GM18909 (cell line): ENCODE results near the gene EED.

Source experiments
- ATAC-seq: cut with Tn5 transposase; IDR thresholded peaks from one replicate; pipeline ENCODE4 v1.9.1; 2021; ENCODE audit warnings: mild to moderate bottlenecking; ENCODE audit not compliant: unreplicated experiment, poor library complexity

Gene EED, protein sequence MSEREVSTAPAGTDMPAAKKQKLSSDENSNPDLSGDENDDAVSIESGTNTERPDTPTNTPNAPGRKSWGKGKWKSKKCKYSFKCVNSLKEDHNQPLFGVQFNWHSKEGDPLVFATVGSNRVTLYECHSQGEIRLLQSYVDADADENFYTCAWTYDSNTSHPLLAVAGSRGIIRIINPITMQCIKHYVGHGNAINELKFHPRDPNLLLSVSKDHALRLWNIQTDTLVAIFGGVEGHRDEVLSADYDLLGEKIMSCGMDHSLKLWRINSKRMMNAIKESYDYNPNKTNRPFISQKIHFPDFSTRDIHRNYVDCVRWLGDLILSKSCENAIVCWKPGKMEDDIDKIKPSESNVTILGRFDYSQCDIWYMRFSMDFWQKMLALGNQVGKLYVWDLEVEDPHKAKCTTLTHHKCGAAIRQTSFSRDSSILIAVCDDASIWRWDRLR

DNA sequence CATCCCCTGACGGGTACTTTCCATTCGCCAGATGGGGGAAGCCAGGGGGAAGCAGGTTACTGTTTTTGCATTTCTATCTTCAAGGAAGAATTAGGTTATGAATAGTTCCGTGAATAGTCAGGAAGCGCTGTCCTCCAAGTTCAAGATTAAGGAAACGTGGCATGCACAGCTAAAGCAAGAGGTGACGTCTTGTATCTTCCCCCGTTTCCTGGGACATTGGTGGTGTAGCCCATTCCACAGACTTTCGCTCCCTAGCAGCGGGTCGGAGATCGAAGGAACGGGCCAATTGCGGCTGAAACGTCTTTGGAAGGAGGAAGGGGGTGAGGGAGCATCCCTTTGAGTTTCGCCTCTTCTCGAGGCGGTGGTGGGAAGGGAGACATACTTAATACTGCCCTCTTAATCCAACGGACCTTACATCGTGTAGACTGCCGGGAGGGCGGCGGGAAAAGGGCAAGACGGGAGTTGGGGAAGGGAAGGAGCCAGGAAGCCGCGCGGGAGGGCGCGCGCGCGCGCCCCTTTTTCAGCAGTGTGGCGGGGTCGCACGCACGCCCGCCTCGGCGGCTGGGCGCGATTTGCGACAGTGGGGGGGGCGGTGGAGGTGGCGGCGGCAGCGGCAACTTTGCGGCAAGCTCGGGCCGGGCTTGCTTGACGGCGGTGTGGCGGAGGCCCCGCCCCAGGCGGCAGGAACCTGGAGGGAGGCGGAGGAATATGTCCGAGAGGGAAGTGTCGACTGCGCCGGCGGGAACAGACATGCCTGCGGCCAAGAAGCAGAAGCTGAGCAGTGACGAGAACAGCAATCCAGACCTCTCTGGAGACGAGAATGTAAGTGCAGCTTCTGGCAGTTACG lies at the start of gene EED:
TSS of gene EED (plus strand) at position 232 of the 847 bp plus-strand sequence. CDS start at position 709, 477 bp downstream.
- ATAC-seq, result peak; percentile 63

DNA sequence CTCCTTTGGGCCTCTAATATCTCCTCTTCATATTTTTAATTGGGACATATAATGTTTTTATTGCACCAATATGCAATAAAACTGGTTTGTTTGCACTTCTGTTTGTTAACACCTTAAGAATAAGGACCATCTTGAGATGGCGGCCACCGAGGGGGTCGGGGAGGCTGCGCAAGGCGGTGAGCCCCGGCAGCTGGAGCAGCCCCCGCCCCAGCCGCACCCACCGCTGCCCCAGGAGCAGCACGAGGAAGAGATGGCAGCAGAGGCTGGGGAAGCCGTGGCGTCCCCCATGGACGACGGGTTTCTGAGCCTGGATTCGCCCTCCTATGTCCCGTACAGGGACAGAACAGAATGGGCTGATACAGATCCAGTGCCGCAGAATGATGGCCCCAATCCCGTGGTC lies 49.6 kb upstream of the EED start:
- no peak for ATAC-seq

DNA sequence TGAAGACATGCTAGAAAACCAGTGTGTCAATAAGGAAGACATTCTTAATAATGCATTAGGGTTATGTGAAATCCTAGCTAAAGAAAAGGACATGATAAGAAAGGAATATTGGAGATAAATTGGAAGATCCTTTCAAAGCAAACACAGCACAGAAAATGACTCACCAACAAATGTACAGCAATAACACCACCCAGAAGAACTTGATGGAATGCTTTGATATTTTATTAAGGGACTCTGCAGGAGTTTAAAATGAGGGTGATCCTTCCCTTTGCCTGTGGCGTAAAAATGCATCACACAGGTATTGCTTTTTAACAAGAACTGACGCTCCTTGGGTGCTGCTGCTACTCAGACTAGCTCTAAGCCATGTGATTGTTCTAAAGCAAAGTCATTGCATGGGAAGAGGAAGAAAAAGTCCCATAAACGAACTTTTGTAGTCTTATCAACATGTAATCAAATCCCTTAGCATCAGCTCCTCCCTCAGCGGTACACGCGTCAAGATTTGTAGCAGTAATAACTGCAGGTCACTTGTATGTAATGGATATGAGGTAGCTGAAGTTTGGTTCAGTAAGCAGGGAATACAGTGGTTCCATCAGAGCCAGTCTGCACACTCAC lies 48.4 kb upstream of the EED start:
- ATAC-seq, result no peak

DNA sequence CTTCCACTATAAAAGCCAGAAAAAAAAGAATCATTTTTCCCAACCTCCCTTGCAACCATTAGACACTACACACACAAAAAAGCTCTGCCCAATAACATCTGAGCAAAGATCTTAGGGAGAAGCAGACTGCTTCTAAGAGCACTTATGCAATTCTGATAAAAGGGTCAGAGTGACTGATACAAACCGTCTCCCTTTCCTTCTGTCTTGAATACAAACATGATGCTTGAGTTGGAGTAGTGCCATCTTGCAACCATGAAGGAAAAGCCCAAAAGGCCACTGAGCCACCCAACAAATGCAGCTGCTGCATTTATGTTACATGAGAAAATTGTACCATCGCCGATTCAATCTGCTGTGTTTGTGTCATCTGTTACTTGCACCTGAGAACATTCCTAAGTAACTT lies 47.6 kb upstream of the EED start:
- ATAC-seq, result no peak

DNA sequence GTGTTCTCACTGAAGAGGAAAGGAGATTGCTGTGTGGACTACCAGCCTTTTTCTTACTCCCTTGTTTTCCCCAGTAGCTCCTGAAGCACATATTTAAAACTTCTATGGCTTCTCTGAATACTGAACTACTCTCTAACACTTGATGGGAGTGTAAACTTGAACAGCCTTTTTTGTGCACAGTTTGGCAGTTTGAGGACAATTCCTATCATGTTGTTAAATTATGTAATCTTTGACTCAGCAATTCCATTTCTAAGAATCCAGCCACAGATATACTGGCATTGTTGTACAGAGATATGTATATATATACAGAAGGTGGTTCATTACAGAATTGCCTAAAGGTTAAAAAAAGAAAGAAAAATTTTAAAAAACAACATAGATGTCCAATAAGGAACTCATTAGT lies 47.1 kb upstream of the EED start:
- no peak for ATAC-seq

DNA sequence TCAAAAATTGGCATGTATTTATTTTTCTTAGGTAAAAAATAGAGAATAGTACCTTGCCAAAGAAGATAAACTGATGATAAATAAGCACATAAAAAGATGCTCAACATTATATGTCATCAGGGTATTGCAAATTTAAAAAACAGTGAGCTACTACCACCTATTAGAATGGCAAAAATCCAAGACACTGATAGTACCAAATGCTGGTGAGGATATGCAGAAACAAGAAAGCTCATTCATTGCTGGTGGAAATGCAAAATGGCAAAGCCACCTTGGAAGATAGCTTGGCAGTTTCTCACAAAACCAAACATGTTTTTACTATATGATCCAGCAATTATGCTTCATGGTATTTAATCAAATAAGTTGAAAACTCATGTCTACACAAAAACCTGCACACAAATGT lies 46.4 kb upstream of the EED start:
- ATAC-seq, result no peak

DNA sequence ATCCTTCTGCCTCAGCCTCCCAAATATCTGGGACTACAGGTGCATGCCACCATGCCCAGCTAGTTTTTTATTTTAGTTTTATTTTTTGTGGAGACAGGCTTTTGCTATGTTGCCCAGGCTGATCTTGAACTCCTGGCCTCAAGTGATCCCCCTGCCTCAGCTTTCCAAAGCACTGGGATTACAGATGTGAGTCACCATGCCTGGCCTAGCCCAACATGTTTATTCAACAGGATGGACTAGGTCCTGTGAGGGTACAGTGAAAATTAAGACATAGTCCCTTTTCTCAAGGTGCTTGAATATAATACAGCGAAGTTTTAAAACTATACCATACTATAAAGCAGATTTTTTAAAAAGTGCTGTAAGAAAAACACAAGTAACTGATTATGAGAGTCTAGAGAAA lies 45.2 kb upstream of the EED start:
- ATAC-seq, result no peak

DNA sequence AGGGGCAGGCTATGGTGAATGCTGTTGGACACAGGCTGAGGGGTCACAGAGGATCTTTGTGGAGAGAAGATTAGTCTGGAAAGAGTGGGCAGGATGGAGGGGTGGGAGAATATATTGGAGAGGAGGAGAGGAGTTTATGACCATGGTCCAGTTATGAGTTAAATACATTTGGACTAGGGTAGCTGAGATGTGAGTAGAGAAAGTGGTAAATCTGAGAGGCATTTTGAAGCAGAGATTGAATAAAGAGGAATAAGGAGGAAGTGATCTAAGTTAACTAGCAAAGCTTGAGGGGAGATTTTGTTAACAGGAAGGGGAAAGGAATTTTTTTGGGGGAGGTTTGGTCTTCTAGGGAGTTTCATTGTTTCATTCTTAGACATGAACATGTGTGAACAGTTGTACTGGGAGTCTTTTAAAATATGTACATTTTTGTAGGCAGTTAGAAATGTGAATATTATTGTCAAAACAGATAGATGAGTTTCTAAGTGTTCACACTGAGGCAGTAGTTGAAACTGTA lies 43.1 kb upstream of the EED start:
- no peak for ATAC-seq

DNA sequence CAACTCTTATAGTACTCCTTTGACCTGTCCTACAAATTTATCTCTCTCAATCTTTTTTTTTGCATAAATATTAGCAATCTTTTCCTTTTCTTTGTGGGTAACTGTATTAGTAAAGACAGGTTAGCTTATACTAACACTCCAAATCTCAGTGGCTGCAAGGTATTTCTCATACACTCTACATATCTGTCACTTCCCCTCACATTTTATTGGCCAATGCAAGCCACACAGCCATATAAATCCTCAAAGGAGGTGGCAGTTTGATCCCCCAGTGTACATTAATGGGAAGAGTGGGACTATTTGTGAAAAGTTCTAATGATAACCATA lies 42.6 kb upstream of the EED start:
- ATAC-seq, result peak; percentile 65

DNA sequence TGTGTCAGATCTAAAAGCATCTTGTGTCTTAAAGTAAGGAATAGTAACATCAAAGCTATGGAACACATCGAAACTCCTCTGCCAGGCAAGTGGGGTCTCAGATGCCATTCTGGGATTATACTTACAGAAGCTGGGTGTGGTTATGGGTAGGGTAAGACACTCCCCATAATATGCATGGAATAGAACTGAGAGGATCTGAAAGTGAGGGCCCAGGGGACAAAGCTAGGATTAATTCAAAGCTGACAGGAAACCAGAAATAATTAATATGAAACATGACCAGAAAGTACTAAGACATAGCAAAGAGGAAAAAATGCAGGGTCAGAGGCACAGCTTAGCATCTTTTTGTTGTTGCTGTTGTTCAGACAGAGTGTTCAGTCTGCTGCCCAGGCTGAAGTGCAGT lies 40.2 kb upstream of the EED start:
- ATAC-seq, result no peak

DNA sequence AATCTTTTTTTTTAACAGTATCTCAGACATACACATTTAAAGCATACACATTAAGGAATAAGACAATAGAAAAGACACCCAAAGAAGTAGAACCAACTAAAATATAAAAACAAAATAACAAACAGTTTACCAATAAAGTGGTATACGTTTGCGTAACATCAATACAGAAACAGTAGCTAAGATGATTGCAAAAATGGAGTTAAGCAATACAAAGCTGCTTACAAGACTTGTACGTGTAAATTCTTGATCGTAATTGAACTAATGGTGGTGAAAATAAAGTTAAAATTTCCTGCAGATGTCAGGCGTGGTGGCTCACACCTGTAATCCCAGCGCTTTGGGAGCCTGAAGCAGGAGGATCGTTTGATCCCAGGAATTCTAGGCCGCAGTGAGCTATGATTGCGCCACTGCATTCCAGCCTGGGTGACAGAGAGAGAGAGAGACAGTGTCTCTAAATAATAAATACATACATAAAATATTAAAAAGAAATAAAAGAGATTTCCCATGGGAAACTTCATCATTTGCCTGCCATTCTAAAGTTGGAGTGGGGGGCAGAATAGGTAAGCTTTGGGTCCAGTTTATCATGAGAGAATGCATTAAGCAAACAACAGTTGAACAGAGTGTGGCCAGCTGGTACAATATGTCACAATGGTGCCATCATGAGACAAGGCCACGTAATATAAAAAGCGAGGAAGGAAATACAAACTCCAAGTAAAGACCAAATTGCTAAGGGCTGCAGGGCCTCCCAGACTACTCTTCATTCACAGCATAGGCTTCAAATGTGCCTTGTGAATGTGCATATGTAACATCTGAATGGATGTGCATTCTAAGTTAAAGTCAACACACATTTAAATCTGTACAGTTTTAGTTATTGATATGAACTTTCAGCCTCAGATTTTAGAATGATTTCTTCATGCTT lies 38.9 kb upstream of the EED start:
- no peak for ATAC-seq

DNA sequence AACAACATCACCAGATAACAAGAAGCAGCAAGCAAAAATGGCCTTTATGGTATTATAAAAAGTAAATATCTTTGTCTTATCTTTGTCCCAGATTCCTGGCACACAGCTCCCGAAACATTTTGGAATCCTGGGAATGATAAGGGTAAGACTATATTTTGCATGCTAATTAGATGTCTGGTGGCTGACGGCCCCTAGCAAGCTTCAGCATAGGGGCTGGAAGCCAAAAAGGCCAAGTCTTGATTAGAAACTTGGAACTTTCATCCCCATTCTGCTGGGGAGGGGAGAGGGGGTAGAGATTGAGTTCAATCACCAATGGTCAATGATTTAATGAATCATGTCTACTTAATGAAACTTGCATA lies 38.2 kb upstream of the EED start:
- no peak for ATAC-seq

DNA sequence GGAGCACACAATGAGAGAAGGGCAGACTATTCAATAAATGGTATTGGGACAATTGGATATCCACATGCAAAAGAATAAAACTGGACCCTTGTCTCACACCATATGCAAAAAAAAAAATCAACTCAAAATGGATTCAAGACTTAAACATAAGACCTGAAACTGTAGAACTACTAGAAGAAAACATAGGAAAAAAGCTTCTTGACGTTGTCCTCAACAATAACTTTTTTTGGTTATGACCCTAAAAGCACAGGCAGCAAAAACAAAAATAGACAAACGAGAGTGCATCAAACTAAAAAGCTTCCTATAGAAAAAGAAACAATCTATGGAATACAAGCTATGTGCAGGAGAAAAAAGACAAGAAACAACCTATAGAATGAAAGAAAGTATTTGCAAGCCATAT lies 37.1 kb upstream of the EED start:
- no peak for ATAC-seq

DNA sequence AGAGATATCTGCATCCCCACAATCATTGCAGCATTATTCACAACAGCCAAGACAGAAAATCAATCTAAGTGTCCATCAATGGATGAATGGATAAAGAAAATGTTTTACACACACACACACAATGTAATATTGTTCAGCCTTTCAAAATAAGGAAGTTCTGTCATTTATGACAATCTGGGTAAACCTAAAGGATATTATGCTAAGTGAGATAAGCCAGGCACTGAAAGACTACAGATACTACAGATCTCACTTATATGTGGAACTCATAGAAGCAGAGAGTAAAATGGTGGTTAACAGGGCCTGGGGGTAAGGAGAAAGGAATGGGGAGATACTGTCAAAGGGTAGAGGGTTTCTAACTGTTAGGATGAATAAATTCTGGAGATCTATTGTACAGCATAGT lies 36.0 kb upstream of the EED start:
- no peak for ATAC-seq

DNA sequence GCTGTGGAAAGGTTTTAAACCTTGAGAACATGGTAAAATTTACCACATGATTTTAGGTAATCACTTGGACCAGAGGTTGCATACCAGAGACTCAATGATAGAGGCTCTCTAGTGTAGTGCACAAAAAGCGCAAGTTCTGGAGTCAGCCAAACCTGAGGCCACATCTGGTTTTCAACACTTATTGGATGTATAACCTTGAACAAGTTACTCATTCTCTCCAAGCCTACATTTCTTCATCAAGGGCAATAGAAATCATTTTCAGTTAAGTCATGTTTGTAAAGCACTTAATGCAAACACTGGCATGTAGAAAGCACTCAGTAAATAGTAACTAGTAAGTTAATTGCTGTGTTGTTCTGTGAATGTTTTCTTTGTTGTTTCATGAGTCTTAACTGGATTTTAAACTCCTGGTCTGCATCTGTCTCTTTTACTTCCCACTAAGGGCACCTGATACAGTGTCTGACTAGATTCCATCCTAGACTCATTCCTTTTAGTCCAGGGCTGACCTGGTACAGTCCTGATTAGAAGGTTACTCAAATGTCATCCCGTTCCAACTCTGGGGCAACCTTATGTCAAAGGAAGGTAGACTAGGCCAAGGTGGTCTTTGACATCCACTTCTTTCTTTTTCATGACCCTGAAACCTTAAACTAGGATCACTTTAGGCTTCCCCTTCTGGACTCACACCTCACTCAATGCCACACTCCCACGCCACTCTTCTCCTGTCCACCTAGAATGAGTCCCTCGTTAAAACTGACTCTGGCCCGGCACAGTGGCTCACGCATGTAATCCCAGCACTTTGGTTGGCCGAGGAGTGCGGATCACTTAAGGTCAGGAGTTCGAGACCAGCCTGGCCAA lies 34.5 kb upstream of the EED start:
- ATAC-seq, result no peak

DNA sequence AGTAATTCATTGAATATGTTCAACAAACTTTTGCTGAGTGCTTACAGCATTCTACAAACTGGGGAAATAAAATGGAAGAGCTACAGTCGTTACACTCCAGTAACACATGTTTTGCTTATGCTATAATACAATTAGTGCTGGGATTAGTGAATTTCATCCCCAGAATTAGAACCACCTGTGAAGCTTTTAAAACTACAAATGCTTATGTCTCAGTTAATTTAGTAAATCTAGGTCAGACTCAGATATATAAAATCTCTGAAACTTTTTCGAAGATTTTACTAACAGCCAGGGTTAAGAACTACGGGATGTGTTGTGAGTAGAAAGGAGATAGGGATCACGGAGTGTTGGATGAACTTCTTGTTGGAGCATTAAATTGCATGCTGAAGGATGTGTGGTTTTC lies 33.7 kb upstream of the EED start:
- ATAC-seq, result no peak

DNA sequence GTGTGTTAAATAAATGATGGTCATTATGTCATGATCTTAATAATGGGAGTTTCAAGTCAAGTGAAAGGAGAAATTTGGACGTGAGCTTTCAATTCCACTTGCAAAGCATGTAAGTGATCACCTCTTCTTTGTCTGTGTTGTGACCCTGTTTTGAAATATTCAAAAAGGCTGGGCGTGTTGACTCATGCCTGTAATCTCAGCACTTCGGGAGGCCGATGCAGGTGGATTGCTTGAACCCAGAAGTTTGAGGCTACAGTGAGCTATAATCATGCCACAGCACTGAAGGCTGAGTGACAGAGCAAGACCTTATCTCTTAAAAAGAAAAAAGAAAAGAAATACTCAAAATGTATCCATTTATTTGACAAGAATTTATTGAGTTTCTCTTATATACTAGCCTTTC lies 32.9 kb upstream of the EED start:
- peak; percentile 55 for ATAC-seq

DNA sequence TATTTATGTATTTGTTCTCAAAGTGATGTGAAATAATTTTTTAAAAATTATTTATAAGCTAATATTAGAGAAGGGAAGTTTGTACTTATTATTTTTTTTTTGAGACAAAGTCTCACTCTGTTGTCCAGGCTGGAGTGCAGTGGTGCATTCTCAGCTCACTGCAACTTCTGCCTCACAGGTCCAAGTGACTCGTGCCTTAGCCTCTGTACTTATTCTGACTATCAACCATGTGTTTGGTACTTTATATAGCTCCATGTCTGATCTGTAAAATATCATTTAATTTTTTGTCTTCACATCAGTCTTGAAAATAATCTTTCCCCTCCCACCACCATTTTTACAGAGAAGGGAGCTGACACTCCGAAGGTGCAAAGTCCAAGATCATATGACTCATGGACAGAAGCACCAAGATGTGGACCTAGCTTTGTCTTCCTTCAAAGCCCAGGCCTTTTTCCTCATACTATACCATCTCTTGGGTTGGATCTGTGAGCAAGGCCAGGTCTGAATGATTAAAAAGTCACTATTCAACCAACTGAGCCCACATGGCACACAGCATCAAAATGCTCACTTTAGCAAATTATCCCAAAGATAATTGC lies 32.4 kb upstream of the EED start:
- no peak for ATAC-seq

DNA sequence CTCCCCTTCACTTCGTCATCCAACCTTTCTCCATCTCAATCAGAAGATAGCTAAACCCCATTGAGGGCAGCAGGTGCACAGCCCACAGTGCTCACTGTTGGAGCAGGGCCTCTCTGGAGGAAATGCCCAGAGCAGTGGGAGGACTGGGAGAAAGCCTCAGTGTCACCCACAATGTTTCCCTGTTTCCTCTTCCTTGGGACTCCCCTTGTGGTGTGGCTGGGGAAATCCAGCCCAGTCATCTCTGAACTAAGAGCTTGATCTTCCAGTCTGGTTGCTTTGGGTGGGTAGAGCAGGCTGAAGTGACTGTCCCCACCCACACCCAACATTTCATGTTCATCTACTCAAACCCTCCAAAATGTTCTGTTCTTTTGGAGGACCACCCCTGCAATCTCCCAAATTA lies 29.8 kb upstream of the EED start:
- peak; percentile 52 for ATAC-seq
